GM06990 (cell line): ENCODE results near the gene WFIKKN1.

Experiments used
- DNase-seq: peaks from one replicate; pipeline ENCODE4 v3.0.0-alpha.2; 2011; ENCODE audit not compliant: insufficient read length; ENCODE audit errors: extremely low read depth
- H3K27me3 ChIP-seq: replicated peaks from 2 replicates; pipeline ENCODE4 v1.6.0; 2011; ENCODE audit warnings: low read length; ENCODE audit not compliant: control insufficient read depth, insufficient read depth
- H3K36me3 ChIP-seq: 2 replicates; pipeline ENCODE4 v1.5.1; 2011; ENCODE audit warnings: low read length; ENCODE audit not compliant: control insufficient read depth, insufficient read depth
- H3K4me3 ChIP-seq: replicated peaks from 2 replicates; pipeline ENCODE4 v1.5.1; 2011; ENCODE audit warnings: low read depth, mild to moderate bottlenecking, control low read depth, low read length
- CTCF ChIP-seq: IDR thresholded peaks from 2 replicates; pipeline ENCODE4 v1.5.1; 2011; ENCODE audit warnings: low read length, control low read depth, mild to moderate bottlenecking, inconsistent platforms; ENCODE audit not compliant: insufficient read depth, poor library complexity, severe bottlenecking

The WFIKKN1 gene

GRCh38 chr16:627454-628239 is 3.1 kb upstream of the WFIKKN1 start:
- no peak overlapping the region for H3K4me3 ChIP-seq
- no peak for DNase-seq
- no peaks in the 10 kb centered on the region for H3K27me3 ChIP-seq
- TF ChIP-seq CTCF: no peak
- H3K36me3 ChIP-seq: no peaks in the 10 kb centered on the region; the same call in 1 of the 2 replicates

- no peaks in the 10 kb centered on the region; the same call in 1 of the 2 replicates for H3K36me3 ChIP-seq
- no peak for TF ChIP-seq CTCF
- DNase-seq: no peak
- H3K4me3 ChIP-seq: no peak overlapping the region
- H3K27me3 ChIP-seq: no peaks in the 10 kb centered on the region
These were observed 2.3 kb upstream of the WFIKKN1 start for GRCh38 chr16:628321-629061.

- Histone ChIP-seq H3K27me3 (no peaks in the 10 kb centered on the region), H3K4me3 (no peak overlapping the region), H3K36me3 (peaks cover 2% of the 10 kb centered on the region; the same call in 1 of the 2 replicates)
- DNase-seq: no peak
- TF ChIP-seq CTCF: no peak
These were observed 1.5 kb upstream of the WFIKKN1 start for GRCh38 chr16:629185-629832.

GRCh38 chr16:629833-630248 is 944 bp upstream of the WFIKKN1 start:
- peaks cover 4% of the 10 kb centered on the region; the same call in 1 of the 2 replicates for H3K36me3 ChIP-seq
- H3K27me3 ChIP-seq: no peaks in the 10 kb centered on the region
- DNase-seq: no peak

More at GRCh38 chr16:629833-630248, 944 bp upstream of the WFIKKN1 start:
- TF ChIP-seq CTCF: no peak
- no peak overlapping the region for H3K4me3 ChIP-seq
